HCT116 (cell line): Measurements from ENCODE around the gene TWF2. TPM values are rescaled to one million over a fixed set of nuclear protein-coding genes. Genes with fewer than 3 reads are reported as not detected.

Experiments
- ATAC-seq: fragments of 200-7000 bp; cut with Tn5 transposase; 2 replicates; pipeline ENCODE4 v1.9.1; 2020; ENCODE audit warnings: mild to moderate bottlenecking, moderate library complexity
- BruUV-seq: library from RNA; stranded (reverse); fragments of 400-500 nt; replicated peaks from 2 replicates; lab custom pipeline; 2021; lab: Mats Ljungman, UMichigan
- CTCF ChIA-PET: fragments of 300-600 bp; sonication (Branson Sonifier 250); formaldehyde crosslinking; loops from one replicate; lab custom pipeline; 2021; ENCODE audit warnings: antibody characterized with exemption; lab: Charles Lee
- POLR2A ChIA-PET: fragments of 300-600, 350-600 bp; sonication (Branson Sonifier 250); formaldehyde crosslinking; loops from one replicate; lab custom pipeline; 2021; ENCODE audit warnings: antibody characterized with exemption; lab: Charles Lee
- RAD21 ChIA-PET, 2 experiments: fragments of 300-600 bp; sonication (Branson Sonifier 250); formaldehyde crosslinking; loops; one replicate each; lab custom pipeline; 2023; ENCODE audit warnings: low total read pairs in 2 of 2; ENCODE audit not compliant: uncharacterized antibody in 2 of 2, unreplicated experiment in 2 of 2, low non-redundant PET in 1 of 2; lab: Charles Lee
- DNase-seq: peaks from one replicate; pipeline ENCODE4 v3.0.0-alpha.2; 2010; ENCODE audit warnings: low read depth, low spot score
- H2AFZ ChIP-seq: fragments of 200-600 bp; shearing (Covaris generic), sonication (generic); 2 replicates; pipeline ENCODE4 v1.6.1; 2017; ENCODE audit warnings: low read depth, mixed run types, mixed read lengths, antibody characterized with exemption, low read length; ENCODE audit not compliant: poor library complexity, severe bottlenecking
- H3K27ac ChIP-seq: 2 replicates; pipeline ENCODE4 v1.5.1; 2012; ENCODE audit warnings: low read depth, low read length
- H3K27me3 ChIP-seq: fragments of 200-600 bp; sonication (generic); 2 replicates; pipeline ENCODE4 v1.6.1; 2016; ENCODE audit warnings: mixed run types, low read length, mixed read lengths; ENCODE audit not compliant: insufficient read depth
- H3K36me3 ChIP-seq, 2 experiments: fragments of 200-500 bp in 1 of 2; fragments of 200-600 bp in 1 of 2; sonication (Bioruptor generic) in 1 of 2; sonication (generic) in 1 of 2; 2 replicates each; pipeline versions ENCODE4 v1.5.1 to v1.6.1; 2014 to 2016; ENCODE audit warnings: low read length in 2 of 2, inconsistent platforms in 1 of 2, mixed read lengths in 1 of 2, mixed run types in 1 of 2; ENCODE audit not compliant: insufficient read depth in 2 of 2, control insufficient read depth in 1 of 2
- H3K4me1 ChIP-seq, 2 experiments: fragments of 200-600 bp in 1 of 2; sonication (generic) in 1 of 2; 2 replicates each; pipeline versions ENCODE4 v1.5.1 to v1.6.1; 2012 to 2017; ENCODE audit warnings: low read length in 2 of 2, inconsistent platforms in 1 of 2, mild to moderate bottlenecking in 1 of 2, mixed read lengths in 1 of 2, mixed run types in 1 of 2, moderate library complexity in 1 of 2; ENCODE audit not compliant: insufficient read depth in 2 of 2, control insufficient read depth in 1 of 2
- H3K4me2 ChIP-seq: fragments of 200-600 bp; sonication (generic); 2 replicates; pipeline ENCODE4 v1.6.1; 2017; ENCODE audit warnings: mixed run types, low read length, mixed read lengths
- H3K4me3 ChIP-seq, 2 experiments: fragments of 200-600 bp in 1 of 2; sonication (generic) in 1 of 2; replicated peaks in 1 of 2; 2 replicates each; pipeline ENCODE4 v1.5.1; 2011 to 2016; ENCODE audit warnings: low read length in 2 of 2, control low read depth in 1 of 2, low read depth in 1 of 2, mild to moderate bottlenecking in 1 of 2, mixed read lengths in 1 of 2, mixed run types in 1 of 2
- H3K79me2 ChIP-seq: fragments of 200-600 bp; sonication (generic); 2 replicates; pipeline ENCODE4 v1.6.1; 2017; ENCODE audit warnings: mild to moderate bottlenecking, mixed run types, low read length, moderate library complexity, mixed read lengths; ENCODE audit not compliant: insufficient read depth
- H3K9ac ChIP-seq: fragments of 200-600 bp; sonication (generic); 2 replicates; pipeline ENCODE4 v1.6.1; 2016; ENCODE audit warnings: low read length, mixed read lengths
- H3K9me2 ChIP-seq: fragments of 200-600 bp; sonication (generic), shearing (Covaris generic); 2 replicates; pipeline ENCODE4 v1.6.1; 2017; ENCODE audit warnings: mixed run types, mild to moderate bottlenecking, moderate library complexity; ENCODE audit not compliant: insufficient read depth
- H3K9me3 ChIP-seq, 2 experiments: fragments of 200-500 bp in 1 of 2; fragments of 200-600 bp in 1 of 2; sonication (Bioruptor generic) in 1 of 2; sonication (generic) in 1 of 2; 2 replicates each; pipeline ENCODE4 v1.6.1; 2014 to 2017; ENCODE audit warnings: low read length in 2 of 2, mixed read lengths in 2 of 2, inconsistent platforms in 1 of 2, low read depth in 1 of 2, mild to moderate bottlenecking in 1 of 2, mixed run types in 1 of 2, moderate library complexity in 1 of 2; ENCODE audit not compliant: control insufficient read depth in 1 of 2, insufficient read depth in 1 of 2
- H4K20me1 ChIP-seq: fragments of 200-600 bp; sonication (generic), shearing (Covaris generic); 2 replicates; pipeline ENCODE4 v1.6.1; 2017; ENCODE audit warnings: mixed run types, mild to moderate bottlenecking, moderate library complexity; ENCODE audit not compliant: insufficient read depth
- CBX3 ChIP-seq: IDR thresholded peaks from 2 replicates; pipeline ENCODE4 v1.6.1; 2012; ENCODE audit warnings: low read depth
- JUND ChIP-seq: IDR thresholded peaks from 2 replicates; pipeline ENCODE4 v1.6.1; 2012
- RAD21 ChIP-seq: IDR thresholded peaks from 2 replicates; pipeline ENCODE4 v1.6.1; 2012; ENCODE audit warnings: low read depth, mild to moderate bottlenecking
- SIN3A ChIP-seq: IDR thresholded peaks from 2 replicates; pipeline ENCODE4 v1.6.1; 2012; ENCODE audit warnings: low read depth
- SP1 ChIP-seq: IDR thresholded peaks from 2 replicates; pipeline ENCODE4 v1.6.1; 2012; ENCODE audit warnings: low read depth
- intact Hi-C: fragments of 100-400 bp; cut with micrococcal nuclease; formaldehyde crosslinking; loops from 2 replicates; pipeline ENCODE4 v1.10.0; 2022
- total RNA-seq: library from RNA; stranded (reverse); gene quantifications from one replicate; pipeline ENCODE4 v1.2.1, GENCODE V29; 2021; ENCODE audit not compliant: unreplicated experiment
- TF ChIP-seq, protein P1 (sequence below), 3 experiments: fragments of 200-600 bp in 1 of 3; sonication (generic) in 1 of 3; IDR thresholded peaks in 2 of 3; conservative IDR thresholded peaks in 1 of 3; 2 replicates each; pipeline ENCODE4 v1.5.1; 2012 to 2017; ENCODE audit warnings: low read depth in 2 of 3, low read length in 2 of 3, antibody characterized with exemption in 1 of 3, borderline replicate concordance in 1 of 3, control low read depth in 1 of 3, mild to moderate bottlenecking in 1 of 3, mixed read lengths in 1 of 3, mixed run types in 1 of 3, moderate library complexity in 1 of 3; ENCODE audit not compliant: insufficient read depth in 1 of 3
- TF ChIP-seq, protein P2 (sequence below): IDR thresholded peaks from 2 replicates; pipeline ENCODE4 v1.6.1; 2011; ENCODE audit warnings: mild to moderate bottlenecking, low read length, moderate library complexity; ENCODE audit not compliant: insufficient replicate concordance; ENCODE audit errors: extremely low read depth
- TF ChIP-seq, protein P3 (sequence below): IDR thresholded peaks from 2 replicates; pipeline ENCODE4 v1.6.1; 2012
- TF ChIP-seq, protein P4 (sequence below): IDR thresholded peaks from 2 replicates; pipeline ENCODE4 v1.6.1; 2012

The TWF2 gene
- total RNA-seq, 1 experiment from 2014 or later, result 100 TPM

DNA sequence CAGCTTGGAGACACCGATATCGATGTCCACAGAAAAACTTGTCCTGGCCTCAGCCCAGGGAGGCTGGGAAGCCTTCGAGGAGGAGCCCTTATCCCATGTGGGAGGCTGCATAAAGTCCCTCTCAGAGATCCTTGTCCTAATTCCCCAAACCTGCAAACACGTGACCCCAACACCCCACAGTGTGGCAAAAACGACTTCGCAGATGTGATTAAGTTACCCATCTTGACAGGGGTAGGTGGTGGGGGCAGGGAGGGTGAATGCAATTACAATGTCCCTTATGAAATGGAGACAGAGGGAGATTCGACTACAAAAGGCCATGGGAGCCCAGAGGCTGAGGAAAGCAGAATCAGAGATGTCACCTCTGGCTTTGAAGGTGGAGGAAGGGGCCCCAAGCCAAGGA, 11.2 kb downstream of the TWF2 start:
- Histone ChIP-seq H3K9ac (no peak overlapping the region), H2AFZ (no peak overlapping the region), H3K27me3 (no peaks in the 10 kb centered on the region)
- ChIA-PET CTCF (interaction anchor here (0.8 to 1.6 kb wide), 2 partner anchors 11 to 51 kb away, joined by 3 to 5 read pairs; partner anchors contain the start of gene WDR82), RAD21 (no interaction called here)
- intact Hi-C loops, result no loop called here
- TF ChIP-seq, protein P1, sequence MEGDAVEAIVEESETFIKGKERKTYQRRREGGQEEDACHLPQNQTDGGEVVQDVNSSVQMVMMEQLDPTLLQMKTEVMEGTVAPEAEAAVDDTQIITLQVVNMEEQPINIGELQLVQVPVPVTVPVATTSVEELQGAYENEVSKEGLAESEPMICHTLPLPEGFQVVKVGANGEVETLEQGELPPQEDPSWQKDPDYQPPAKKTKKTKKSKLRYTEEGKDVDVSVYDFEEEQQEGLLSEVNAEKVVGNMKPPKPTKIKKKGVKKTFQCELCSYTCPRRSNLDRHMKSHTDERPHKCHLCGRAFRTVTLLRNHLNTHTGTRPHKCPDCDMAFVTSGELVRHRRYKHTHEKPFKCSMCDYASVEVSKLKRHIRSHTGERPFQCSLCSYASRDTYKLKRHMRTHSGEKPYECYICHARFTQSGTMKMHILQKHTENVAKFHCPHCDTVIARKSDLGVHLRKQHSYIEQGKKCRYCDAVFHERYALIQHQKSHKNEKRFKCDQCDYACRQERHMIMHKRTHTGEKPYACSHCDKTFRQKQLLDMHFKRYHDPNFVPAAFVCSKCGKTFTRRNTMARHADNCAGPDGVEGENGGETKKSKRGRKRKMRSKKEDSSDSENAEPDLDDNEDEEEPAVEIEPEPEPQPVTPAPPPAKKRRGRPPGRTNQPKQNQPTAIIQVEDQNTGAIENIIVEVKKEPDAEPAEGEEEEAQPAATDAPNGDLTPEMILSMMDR (IDR thresholded peaks at IDR 0.05 in 2 of 3, conservative IDR thresholded peaks at IDR 0.05 in 1 of 3; ENCODE audit: borderline replicate concordance in 1 of 3, insufficient read depth in 1 of 3, low read depth in 2 of 3, low read length in 2 of 3), result no peak
- TF ChIP-seq, protein P2, sequence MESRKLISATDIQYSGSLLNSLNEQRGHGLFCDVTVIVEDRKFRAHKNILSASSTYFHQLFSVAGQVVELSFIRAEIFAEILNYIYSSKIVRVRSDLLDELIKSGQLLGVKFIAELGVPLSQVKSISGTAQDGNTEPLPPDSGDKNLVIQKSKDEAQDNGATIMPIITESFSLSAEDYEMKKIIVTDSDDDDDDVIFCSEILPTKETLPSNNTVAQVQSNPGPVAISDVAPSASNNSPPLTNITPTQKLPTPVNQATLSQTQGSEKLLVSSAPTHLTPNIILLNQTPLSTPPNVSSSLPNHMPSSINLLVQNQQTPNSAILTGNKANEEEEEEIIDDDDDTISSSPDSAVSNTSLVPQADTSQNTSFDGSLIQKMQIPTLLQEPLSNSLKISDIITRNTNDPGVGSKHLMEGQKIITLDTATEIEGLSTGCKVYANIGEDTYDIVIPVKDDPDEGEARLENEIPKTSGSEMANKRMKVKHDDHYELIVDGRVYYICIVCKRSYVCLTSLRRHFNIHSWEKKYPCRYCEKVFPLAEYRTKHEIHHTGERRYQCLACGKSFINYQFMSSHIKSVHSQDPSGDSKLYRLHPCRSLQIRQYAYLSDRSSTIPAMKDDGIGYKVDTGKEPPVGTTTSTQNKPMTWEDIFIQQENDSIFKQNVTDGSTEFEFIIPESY, result no peak
- TF ChIP-seq JUND (no peak), CBX3 (no peak), SP1 (no peak), RAD21 (no peak), SIN3A (no peak)
- TF ChIP-seq, protein P3, sequence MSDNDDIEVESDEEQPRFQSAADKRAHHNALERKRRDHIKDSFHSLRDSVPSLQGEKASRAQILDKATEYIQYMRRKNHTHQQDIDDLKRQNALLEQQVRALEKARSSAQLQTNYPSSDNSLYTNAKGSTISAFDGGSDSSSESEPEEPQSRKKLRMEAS, result no peak
- TF ChIP-seq, protein P4, sequence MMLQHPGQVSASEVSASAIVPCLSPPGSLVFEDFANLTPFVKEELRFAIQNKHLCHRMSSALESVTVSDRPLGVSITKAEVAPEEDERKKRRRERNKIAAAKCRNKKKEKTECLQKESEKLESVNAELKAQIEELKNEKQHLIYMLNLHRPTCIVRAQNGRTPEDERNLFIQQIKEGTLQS, result no peak
- TF ChIP-seq, all 23 proteins: peak for 0
- Histone ChIP-seq H3K4me2 (no peak overlapping the region), H3K79me2 (no peaks in the 10 kb centered on the region), H3K9me3 (no peaks in the 10 kb centered on the region), H3K36me3 (peaks cover 17% of the 10 kb centered on the region in 2 experiments; a peak in 3 of 4 replicates), H3K4me3 (no peak overlapping the region), H3K4me1 (no peaks in the 10 kb centered on the region), H3K9me2 (no peaks in the 10 kb centered on the region), H4K20me1 (no peaks in the 10 kb centered on the region), H3K27ac (no peak overlapping the region)
- POLR2A ChIA-PET, result no interaction called here
- DNase-seq, result no peak
- BruUV-seq, result no TSS peak
- no peak for ATAC-seq
